ENCODE data around the gene MRC2.
"Not testable (repeated sequence)": the region's sequence is repeated elsewhere in the genome, so short reads cannot be mapped to it uniquely, and the experiment has no call there.

The MRC2 gene

GRCh38 chr17:62684179-62684578 lies 56.7 kb downstream of the MRC2 start:
- no peak for DNase-seq

- DNase-seq, result no peak
Observed at GRCh38 chr17:62687997-62688396, 60.5 kb downstream of the MRC2 start.

- DNase-seq, result no peak
Observed at GRCh38 chr17:62688398-62689160, 61.1 kb downstream of the MRC2 start.

GRCh38 chr17:62689441-62690167 lies 62.1 kb downstream of the MRC2 start:
- DNase-seq, result no peak

- DNase-seq, result no peak
Observed at GRCh38 chr17:62690168-62690897, 62.9 kb downstream of the MRC2 start.

- DNase-seq, result not testable (repeated sequence)
Observed at GRCh38 chr17:62691589-62691915, 64.1 kb downstream of the MRC2 start.

GRCh38 chr17:62692159-62692651 lies 64.7 kb downstream of the MRC2 start:
- no peak for DNase-seq

GRCh38 chr17:62692721-62693431 lies 65.4 kb downstream of the MRC2 start:
- DNase-seq, result no peak

GRCh38 chr17:62693616-62694409 lies 66.3 kb downstream of the MRC2 start:
- no peak for DNase-seq

GRCh38 chr17:62695093-62695738 lies 67.7 kb downstream of the MRC2 start:
- not testable (repeated sequence) for DNase-seq

GRCh38 chr17:62696256-62696655 lies 68.8 kb downstream of the MRC2 start:
- no peak for DNase-seq

- no peak for DNase-seq
Observed at GRCh38 chr17:62696726-62697490, 69.4 kb downstream of the MRC2 start.

GRCh38 chr17:62698459-62698858 lies 71.0 kb downstream of the MRC2 start:
- not testable (repeated sequence) for DNase-seq

GRCh38 chr17:62700964-62701705 lies 73.7 kb downstream of the MRC2 start:
- no peak for DNase-seq

- no peak for DNase-seq
Observed at GRCh38 chr17:62701706-62702085, 74.2 kb downstream of the MRC2 start.

- DNase-seq, result no peak
Observed at GRCh38 chr17:62702746-62703260, 75.3 kb downstream of the MRC2 start.

- DNase-seq, result peak; percentile 17
Observed at GRCh38 chr17:62703261-62703775, 75.8 kb downstream of the MRC2 start.

GRCh38 chr17:62703776-62704380 lies 76.4 kb downstream of the MRC2 start:
- DNase-seq, result peak; percentile 77

- no peak for DNase-seq
Observed at GRCh38 chr17:62704381-62704971, 77.0 kb downstream of the MRC2 start.

Measured in stimulated activated CD4-positive, alpha-beta T cell treated with anti-CD3 and anti-CD28 coated beads, Interleukin-4, amount 100 ng/mL, for 1 hour (primary cell).